BJ (cell line): Measurements from ENCODE around the gene PSIP1. TPM values are rescaled to one million over a fixed set of nuclear protein-coding genes. Genes with fewer than 3 reads are reported as not detected.
"Not testable (repeated sequence)": the region's sequence is repeated elsewhere in the genome, so short reads cannot be mapped to it uniquely, and the experiment has no call there.

Source experiments
- CTCF ChIA-PET: fragments of 350-600 bp; formaldehyde crosslinking; extraction: SDS; loops from one replicate; lab custom pipeline; 2021; ENCODE audit warnings: antibody characterized with exemption, inconsistent platforms; lab: Yijun Ruan, JAX
- POLR2A ChIA-PET: fragments of 300-600 bp; sonication (Branson Sonifier 250); formaldehyde crosslinking; extraction: SDS; loops from one replicate; lab custom pipeline; 2021; ENCODE audit warnings: antibody characterized with exemption; lab: Charles Lee
- DNase-seq: peaks from one replicate; pipeline ENCODE4 v3.0.0-alpha.2; 2011; ENCODE audit warnings: low read depth
- H3K27me3 ChIP-seq: 2 replicates; pipeline ENCODE4 v1.6.0; 2011; ENCODE audit warnings: low read length; ENCODE audit not compliant: control insufficient read depth, insufficient read depth
- H3K36me3 ChIP-seq: 2 replicates; pipeline ENCODE4 v1.5.1; 2011; ENCODE audit warnings: low read length; ENCODE audit not compliant: control insufficient read depth, insufficient read depth
- H3K4me3 ChIP-seq: 2 replicates; pipeline ENCODE4 v1.5.1; 2011; ENCODE audit warnings: low read depth, mild to moderate bottlenecking, control low read depth, low read length
- polyA plus RNA-seq: library from polyadenylated mRNA; depleted of rRNA; stranded (reverse); fragments of >200 nt; gene quantifications from 2 replicates; pipeline ENCODE4 v1.2.3, GENCODE V29; 2011
- TF ChIP-seq, protein P1 (sequence below): IDR thresholded peaks from 2 replicates; pipeline ENCODE4 v1.5.1; 2011; ENCODE audit warnings: low read depth, mild to moderate bottlenecking, control low read depth, inconsistent platforms, low read length, moderate library complexity; ENCODE audit not compliant: insufficient read depth

The PSIP1 gene
- polyA plus RNA-seq, 1 experiment: 10.2 TPM

DNA sequence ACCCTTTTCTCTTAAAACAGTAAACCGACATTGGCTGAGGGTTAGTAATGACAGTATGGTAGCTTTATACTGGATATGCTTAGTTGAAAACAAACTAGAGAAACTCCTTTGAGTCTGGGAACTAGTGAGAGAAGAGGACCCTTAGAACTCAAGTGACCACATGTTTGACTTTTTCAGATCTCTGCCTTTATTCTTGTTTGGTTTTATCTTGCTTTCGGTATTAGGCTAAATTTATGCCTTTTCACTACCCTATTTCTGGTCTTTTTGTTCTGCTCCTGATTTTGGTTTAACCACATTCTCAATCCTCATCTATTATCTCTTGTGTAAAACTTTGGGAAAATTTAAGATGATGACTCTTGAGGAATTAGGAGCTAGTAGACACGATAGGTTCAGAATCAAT lies 77.1 kb downstream of the PSIP1 start:
- POLR2A ChIA-PET: interaction anchor here (0.6 kb wide), 1 partner anchor 238 kb away, joined by 3 read pairs; no protein-coding TSS in a partner anchor
- no peak for DNase-seq
- Histone ChIP-seq H3K36me3 (peaks cover 3% of the 10 kb centered on the region), H3K4me3 (no peak overlapping the region), H3K27me3 (no peaks in the 10 kb centered on the region)
- TF ChIP-seq, protein P1, sequence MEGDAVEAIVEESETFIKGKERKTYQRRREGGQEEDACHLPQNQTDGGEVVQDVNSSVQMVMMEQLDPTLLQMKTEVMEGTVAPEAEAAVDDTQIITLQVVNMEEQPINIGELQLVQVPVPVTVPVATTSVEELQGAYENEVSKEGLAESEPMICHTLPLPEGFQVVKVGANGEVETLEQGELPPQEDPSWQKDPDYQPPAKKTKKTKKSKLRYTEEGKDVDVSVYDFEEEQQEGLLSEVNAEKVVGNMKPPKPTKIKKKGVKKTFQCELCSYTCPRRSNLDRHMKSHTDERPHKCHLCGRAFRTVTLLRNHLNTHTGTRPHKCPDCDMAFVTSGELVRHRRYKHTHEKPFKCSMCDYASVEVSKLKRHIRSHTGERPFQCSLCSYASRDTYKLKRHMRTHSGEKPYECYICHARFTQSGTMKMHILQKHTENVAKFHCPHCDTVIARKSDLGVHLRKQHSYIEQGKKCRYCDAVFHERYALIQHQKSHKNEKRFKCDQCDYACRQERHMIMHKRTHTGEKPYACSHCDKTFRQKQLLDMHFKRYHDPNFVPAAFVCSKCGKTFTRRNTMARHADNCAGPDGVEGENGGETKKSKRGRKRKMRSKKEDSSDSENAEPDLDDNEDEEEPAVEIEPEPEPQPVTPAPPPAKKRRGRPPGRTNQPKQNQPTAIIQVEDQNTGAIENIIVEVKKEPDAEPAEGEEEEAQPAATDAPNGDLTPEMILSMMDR: no peak
- CTCF ChIA-PET: interaction anchor here (1.2 to 1.4 kb wide), 2 partner anchors 9 to 222 kb away, joined by 3 to 6 read pairs; no protein-coding TSS in a partner anchor

DNA sequence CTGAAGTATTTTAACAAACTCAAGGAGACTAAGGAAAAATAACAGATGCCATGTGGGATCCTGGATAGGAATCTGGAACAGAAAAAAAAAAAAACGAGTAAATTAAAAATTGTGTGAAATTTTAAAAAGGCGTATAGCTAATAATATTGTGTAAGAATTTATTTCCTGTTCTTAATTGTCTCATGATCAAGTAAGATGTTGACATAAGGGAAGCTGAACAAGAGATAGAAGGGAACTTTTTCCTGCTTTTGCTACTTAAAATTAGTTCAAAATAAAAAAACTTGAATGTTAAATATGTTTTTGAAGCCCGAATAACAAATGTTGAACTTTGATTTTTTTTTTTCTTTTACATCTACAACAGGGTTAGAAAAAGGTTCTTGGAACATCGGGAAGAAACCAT lies 77.6 kb downstream of the PSIP1 start:
- no peak for DNase-seq
- Histone ChIP-seq H3K4me3 (no peak overlapping the region), H3K36me3 (peaks cover 3% of the 10 kb centered on the region), H3K27me3 (no peaks in the 10 kb centered on the region)
- CTCF ChIA-PET: interaction anchor here (1.2 to 1.4 kb wide), 2 partner anchors 9 to 221 kb away, joined by 3 to 6 read pairs; no protein-coding TSS in a partner anchor
- POLR2A ChIA-PET: interaction anchor here (0.7 kb wide), 1 partner anchor 27 kb away, joined by 10 read pairs; no protein-coding TSS in a partner anchor
- TF ChIP-seq, protein P1: no peak

DNA sequence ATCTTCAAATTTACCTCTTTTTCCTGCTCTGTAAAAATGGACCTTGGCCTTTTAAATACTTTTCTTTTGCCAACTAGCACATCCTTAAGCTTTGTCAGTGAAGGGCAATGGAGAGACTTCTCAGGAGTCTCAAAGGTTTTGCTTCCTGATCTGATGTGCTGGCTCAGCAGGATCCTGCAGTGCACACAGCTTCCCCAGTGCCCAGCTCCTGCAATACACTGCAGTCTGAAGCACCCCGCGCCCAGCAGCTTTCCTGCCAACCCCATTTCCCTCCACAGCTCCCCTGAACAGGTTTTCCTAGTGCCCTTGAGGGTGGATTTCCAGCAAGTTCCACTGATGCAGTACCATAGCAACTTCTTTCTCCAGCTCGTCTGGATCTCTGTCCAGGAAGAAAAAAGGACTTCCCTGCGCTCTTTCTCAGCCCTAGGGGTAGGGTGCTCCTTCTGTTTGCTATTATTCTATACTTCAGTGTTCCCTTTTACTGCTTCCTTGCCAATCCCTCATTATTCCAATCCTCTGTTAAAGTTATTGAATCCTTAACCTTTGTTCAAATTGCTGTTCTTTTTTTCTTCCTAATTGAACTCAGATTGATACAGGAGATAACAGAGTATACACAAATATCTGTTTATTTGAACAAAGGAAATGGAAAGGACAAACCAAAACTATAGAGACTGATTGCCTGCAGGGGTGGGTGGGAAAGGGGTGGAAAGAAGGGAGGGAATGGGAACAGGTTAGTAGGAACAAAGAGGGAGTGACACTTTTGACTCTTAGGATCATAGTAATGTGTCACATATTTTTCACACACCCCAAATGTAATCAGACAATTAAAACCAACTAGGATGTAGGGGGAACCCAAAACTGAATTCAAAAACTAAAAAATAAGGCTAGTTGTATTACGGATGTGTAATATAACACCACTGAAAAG lies 79.6 kb downstream of the PSIP1 start:
- TF ChIP-seq, protein P1: no peak
- ChIA-PET CTCF (interaction anchor here (1.1 kb wide), 1 partner anchor 8 kb away, joined by 3 read pairs; no protein-coding TSS in a partner anchor), POLR2A (no interaction called here)
- Histone ChIP-seq H3K4me3 (no peak overlapping the region), H3K27me3 (no peaks in the 10 kb centered on the region), H3K36me3 (peaks cover 4% of the 10 kb centered on the region)
- DNase-seq: no peak

DNA sequence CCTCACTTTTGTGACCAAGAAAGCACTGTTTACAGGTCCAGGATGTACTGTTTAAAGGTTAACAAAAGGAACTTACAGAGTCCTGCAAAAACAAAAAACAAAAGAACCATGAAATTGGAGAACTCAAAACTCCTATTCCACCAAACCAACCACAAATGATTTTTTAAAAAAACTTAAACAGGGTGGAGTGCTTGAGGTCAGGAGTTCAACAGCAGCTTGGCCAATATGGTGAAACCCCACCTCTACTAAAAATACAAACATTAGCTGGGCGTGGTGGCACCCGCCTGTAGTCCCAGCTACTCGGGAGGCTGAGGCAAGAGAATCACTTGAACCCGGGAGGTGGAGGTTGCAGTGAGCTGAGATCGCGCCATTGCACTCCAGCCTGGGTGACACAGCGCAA lies 83.1 kb downstream of the PSIP1 start:
- H3K27me3 ChIP-seq, DNase-seq, H3K36me3 ChIP-seq, CTCF ChIA-PET, H3K4me3 ChIP-seq: not testable (repeated sequence)
- POLR2A ChIA-PET: interaction anchor here (0.5 to 0.6 kb wide), 2 partner anchors 82 to 90 kb away, joined by 3 to 5 read pairs; no protein-coding TSS in a partner anchor

DNA sequence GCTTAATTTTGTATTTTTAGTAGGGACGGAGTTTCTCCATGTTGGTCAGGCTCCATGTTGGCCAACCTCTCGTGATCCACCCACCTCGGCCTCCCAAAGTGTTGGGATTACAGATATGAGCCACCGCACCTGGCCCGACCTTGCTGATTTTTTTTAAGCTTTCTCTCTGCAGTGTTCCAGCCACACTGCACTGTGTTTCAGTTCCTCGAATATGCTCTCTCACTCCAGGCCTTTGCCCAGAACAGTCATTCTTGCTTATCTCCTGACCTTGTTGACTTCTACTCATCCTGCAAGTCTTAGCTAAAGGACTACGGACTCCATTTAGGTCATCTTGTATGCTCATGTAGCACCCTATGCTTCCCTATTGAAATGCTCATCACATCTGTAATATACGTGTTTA lies 84.8 kb downstream of the PSIP1 start:
- ChIA-PET POLR2A (no interaction called here), CTCF (interaction anchor here (1.1 kb wide), 1 partner anchor 151 kb away, joined by 4 read pairs; no protein-coding TSS in a partner anchor)

More for the DNA sequence above, 84.8 kb downstream of the PSIP1 start:
- Histone ChIP-seq H3K4me3 (no peak overlapping the region), H3K27me3 (no peaks in the 10 kb centered on the region), H3K36me3 (peaks cover 9% of the 10 kb centered on the region)
- DNase-seq: no peak
- TF ChIP-seq, protein P1: no peak
